Keratinocyte (primary cell): Measurements from ENCODE around the gene S100A10. TPM values are rescaled to one million over a fixed set of nuclear protein-coding genes. Genes with fewer than 3 reads are reported as not detected.

Experiments used
- DNase-seq: peaks from one replicate; pipeline ENCODE4 v3.0.0-alpha.2; 2011; ENCODE audit warnings: low read depth, missing footprints, low spot score
- FAIRE-seq: peaks from 2 replicates; lab custom pipeline; 2011; peaks lifted over from hg19 to GRCh38; lab: Jason Lieb, UNC
- H2AFZ ChIP-seq: 2 replicates; pipeline ENCODE4 v1.6.0; 2012; ENCODE audit warnings: low read length, control low read depth, inconsistent platforms; ENCODE audit not compliant: control insufficient read depth
- H3K27ac ChIP-seq: 2 replicates; pipeline ENCODE4 v1.5.1; 2011; ENCODE audit warnings: low read length; ENCODE audit not compliant: control insufficient read depth, insufficient read depth
- H3K27me3 ChIP-seq: 3 replicates; pipeline ENCODE4 v1.6.0; 2011; ENCODE audit warnings: low read length; ENCODE audit not compliant: control insufficient read depth, insufficient read depth; ENCODE audit errors: extremely low read depth
- H3K36me3 ChIP-seq, 2 experiments: 2 replicates in 1 of 2; 3 replicates in 1 of 2; pipeline ENCODE4 v1.5.1; 2011; ENCODE audit warnings: low read length in 2 of 2, mild to moderate bottlenecking in 1 of 2; ENCODE audit not compliant: control insufficient read depth in 2 of 2, insufficient read depth in 2 of 2; ENCODE audit errors: extremely low read depth in 1 of 2
- H3K4me1 ChIP-seq: 3 replicates; pipeline ENCODE4 v1.5.1; 2011; ENCODE audit warnings: low read length; ENCODE audit not compliant: control insufficient read depth, insufficient read depth; ENCODE audit errors: extremely low read depth
- H3K4me2 ChIP-seq: 3 replicates; pipeline ENCODE4 v1.6.0; 2011; ENCODE audit warnings: low read depth, low read length; ENCODE audit not compliant: control insufficient read depth, insufficient read depth; ENCODE audit errors: extremely low read depth
- H3K4me3 ChIP-seq, 3 experiments: fragments of 200-600 bp in 1 of 3; sonication (generic) in 1 of 3; 2 replicates in 2 of 3; 3 replicates in 1 of 3; pipeline ENCODE4 v1.5.1; 2011 to 2016; ENCODE audit warnings: low read length in 3 of 3, mild to moderate bottlenecking in 3 of 3, control low read depth in 2 of 3, inconsistent platforms in 1 of 3, low read depth in 1 of 3, mixed read lengths in 1 of 3, mixed run types in 1 of 3, moderate library complexity in 1 of 3; ENCODE audit not compliant: control insufficient read depth in 2 of 3, insufficient read depth in 2 of 3; ENCODE audit errors: extremely low read depth in 1 of 3
- H3K79me2 ChIP-seq: 2 replicates; pipeline ENCODE4 v1.6.0; 2012; ENCODE audit warnings: low read length; ENCODE audit not compliant: control insufficient read depth, insufficient read depth
- H3K9ac ChIP-seq: 3 replicates; pipeline ENCODE4 v1.6.0; 2011; ENCODE audit warnings: low read length; ENCODE audit not compliant: control insufficient read depth, insufficient read depth; ENCODE audit errors: extremely low read depth
- H3K9me1 ChIP-seq: 3 replicates; pipeline ENCODE4 v1.6.0; 2011; ENCODE audit warnings: low read length; ENCODE audit not compliant: control insufficient read depth, insufficient read depth; ENCODE audit errors: extremely low read depth
- H3K9me3 ChIP-seq: 2 replicates; pipeline ENCODE4 v1.5.1; 2012; ENCODE audit warnings: low read depth, low read length; ENCODE audit not compliant: control insufficient read depth
- H4K20me1 ChIP-seq: 3 replicates; pipeline ENCODE4 v1.6.0; 2011; ENCODE audit warnings: low read length; ENCODE audit not compliant: control insufficient read depth, insufficient read depth; ENCODE audit errors: extremely low read depth
- EZH2 ChIP-seq: IDR thresholded peaks from one replicate; pipeline ENCODE4 v1.6.1; 2012; ENCODE audit warnings: inconsistent platforms, mild to moderate bottlenecking, low read length, moderate library complexity
- dilution Hi-C: fragments of 300-500 bp; cut with MboI; formaldehyde crosslinking; loops from one replicate; pipeline ENCODE4 v1.7.0; 2020; ENCODE audit warnings: low sequenced_read_pairs; ENCODE audit not compliant: extremely low pct_ligation_motif_present
- polyA plus RNA-seq, 5 experiments: library from polyadenylated mRNA; depleted of rRNA in 3 of 5; stranded (reverse) in 3 of 5; stranded (forward) in 1 of 5; unstranded in 1 of 5; fragments of >200 nt; gene quantifications; 1 replicate in 1 of 5; 2 replicates in 3 of 5; 3 replicates in 1 of 5; pipeline versions ENCODE4 v1.2.1 to v1.2.3, GENCODE V29; 2011 to 2012; ENCODE audit warnings: missing spikeins in 2 of 5, low read depth in 1 of 5, low replicate concordance in 1 of 5
- TF ChIP-seq, protein P1 (sequence below), 3 experiments: IDR thresholded peaks in 1 of 3; conservative IDR thresholded peaks in 1 of 3; optimal IDR thresholded peaks in 1 of 3; 2 replicates in 2 of 3; 3 replicates in 1 of 3; pipeline versions ENCODE3 to v1.5.1; 2011; ENCODE audit warnings: low read length in 3 of 3, mild to moderate bottlenecking in 3 of 3, moderate library complexity in 2 of 3, control low read depth in 1 of 3, inconsistent platforms in 1 of 3; ENCODE audit not compliant: insufficient read depth in 2 of 3; ENCODE audit errors: extremely low read depth in 1 of 3

S100A10 gene
- polyA plus RNA-seq, 1 donor (not counting 4 experiments of a cell fraction or from before 2014, with no cell fraction given) = 1,061 TPM

DNA sequence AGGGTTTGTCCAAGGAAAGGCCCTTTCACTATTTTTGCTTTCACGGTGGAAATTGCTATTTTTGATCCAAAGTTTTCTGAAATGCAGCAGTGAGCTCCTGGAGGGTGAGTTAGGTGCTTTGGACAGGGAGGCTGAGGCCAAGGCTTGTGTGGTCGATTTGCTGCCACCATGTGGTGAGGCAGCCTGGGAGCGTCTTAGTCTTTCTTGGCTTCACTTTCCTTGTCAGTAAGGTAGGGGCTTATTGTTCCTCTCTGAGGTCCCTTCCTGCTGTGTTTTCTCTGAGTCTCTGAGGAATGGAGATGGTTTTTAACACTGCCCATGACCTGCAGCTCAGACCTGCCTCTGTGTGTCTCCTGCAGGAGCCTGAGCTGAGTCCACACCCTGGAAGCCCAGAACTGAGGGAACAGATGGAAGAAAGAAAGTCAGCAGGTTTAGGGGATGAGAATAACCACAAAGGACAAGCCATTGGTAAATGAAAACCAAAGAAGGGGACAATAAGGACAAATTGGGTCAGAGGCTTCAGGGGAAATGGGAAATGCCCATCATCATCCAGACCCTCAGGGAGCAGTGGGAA lies 20.1 kb upstream of the S100A10 start:
- peaks cover 19% of the 10 kb centered on the region for H3K4me1 ChIP-seq
- DNase-seq (no peak), FAIRE-seq (peak; percentile 76)
- H2AFZ ChIP-seq = peak overlapping the region; percentile 64
- no peaks in the 10 kb centered on the region for H3K9me1 ChIP-seq
- no peak overlapping the region for H3K27ac ChIP-seq
- H3K36me3 ChIP-seq = peaks cover 0 to 1% of the 10 kb centered on the region in 2 experiments
- dilution Hi-C loops = no loop called here
- no peaks in the 10 kb centered on the region for H4K20me1 ChIP-seq
- H3K4me2 ChIP-seq = no peak overlapping the region
- H3K27me3 ChIP-seq = no peaks in the 10 kb centered on the region
- no peak overlapping the region for H3K9ac ChIP-seq
- TF ChIP-seq, protein P1, sequence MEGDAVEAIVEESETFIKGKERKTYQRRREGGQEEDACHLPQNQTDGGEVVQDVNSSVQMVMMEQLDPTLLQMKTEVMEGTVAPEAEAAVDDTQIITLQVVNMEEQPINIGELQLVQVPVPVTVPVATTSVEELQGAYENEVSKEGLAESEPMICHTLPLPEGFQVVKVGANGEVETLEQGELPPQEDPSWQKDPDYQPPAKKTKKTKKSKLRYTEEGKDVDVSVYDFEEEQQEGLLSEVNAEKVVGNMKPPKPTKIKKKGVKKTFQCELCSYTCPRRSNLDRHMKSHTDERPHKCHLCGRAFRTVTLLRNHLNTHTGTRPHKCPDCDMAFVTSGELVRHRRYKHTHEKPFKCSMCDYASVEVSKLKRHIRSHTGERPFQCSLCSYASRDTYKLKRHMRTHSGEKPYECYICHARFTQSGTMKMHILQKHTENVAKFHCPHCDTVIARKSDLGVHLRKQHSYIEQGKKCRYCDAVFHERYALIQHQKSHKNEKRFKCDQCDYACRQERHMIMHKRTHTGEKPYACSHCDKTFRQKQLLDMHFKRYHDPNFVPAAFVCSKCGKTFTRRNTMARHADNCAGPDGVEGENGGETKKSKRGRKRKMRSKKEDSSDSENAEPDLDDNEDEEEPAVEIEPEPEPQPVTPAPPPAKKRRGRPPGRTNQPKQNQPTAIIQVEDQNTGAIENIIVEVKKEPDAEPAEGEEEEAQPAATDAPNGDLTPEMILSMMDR (optimal IDR thresholded peaks at IDR 0.05 in 1 of 3, IDR thresholded peaks at IDR 0.05 in 1 of 3, conservative IDR thresholded peaks at IDR 0.05 in 1 of 3; ENCODE audit: extremely low read depth in 1 of 3, insufficient read depth in 2 of 3, low read length in 3 of 3) = peak; percentile 86 to 92 (median 89)
- no peak for TF ChIP-seq EZH2
- no peak overlapping the region for H3K4me3 ChIP-seq
- no peaks in the 10 kb centered on the region for H3K79me2 ChIP-seq
- H3K9me3 ChIP-seq = no peaks in the 10 kb centered on the region

DNA sequence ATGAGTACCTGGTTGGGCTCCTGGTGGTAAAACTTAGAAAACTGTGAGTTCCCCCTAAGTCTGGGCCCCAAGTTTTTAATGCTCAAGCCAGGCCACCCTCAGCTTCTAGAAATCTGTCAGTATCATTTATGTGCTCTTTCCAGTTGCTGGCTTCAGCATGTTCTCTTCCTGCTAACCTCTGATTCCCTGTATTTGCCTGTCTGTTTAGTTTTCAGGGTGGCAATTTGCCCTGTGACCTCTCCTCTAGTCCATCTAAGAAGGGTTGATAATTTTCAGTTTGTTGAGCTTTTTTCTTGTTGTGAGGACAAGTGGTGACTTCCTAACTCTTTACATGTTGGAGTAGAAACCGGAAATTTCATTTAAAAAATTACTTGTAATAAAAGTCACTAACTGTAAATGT lies 16.0 kb upstream of the S100A10 start:
- Histone ChIP-seq H3K27ac (no peak overlapping the region), H3K79me2 (no peaks in the 10 kb centered on the region), H3K27me3 (no peaks in the 10 kb centered on the region), H3K9me1 (no peaks in the 10 kb centered on the region), H4K20me1 (no peaks in the 10 kb centered on the region), H3K9me3 (no peaks in the 10 kb centered on the region), H3K9ac (no peak overlapping the region), H3K4me2 (no peak overlapping the region), H3K36me3 (peaks cover 0 to 1% of the 10 kb centered on the region in 2 experiments), H2AFZ (no peak overlapping the region), H3K4me1 (peaks cover 6% of the 10 kb centered on the region), H3K4me3 (no peak overlapping the region)
- FAIRE-seq (no peak), DNase-seq (no peak)
- dilution Hi-C loops = no loop called here
- no peak for TF ChIP-seq EZH2
- TF ChIP-seq, protein P1 (optimal IDR thresholded peaks at IDR 0.05 in 1 of 3, IDR thresholded peaks at IDR 0.05 in 1 of 3, conservative IDR thresholded peaks at IDR 0.05 in 1 of 3; ENCODE audit: extremely low read depth in 1 of 3, insufficient read depth in 2 of 3, low read length in 3 of 3) = no peak
